ENCODE measurements around the gene SMIM15. TPM values are rescaled to one million over a fixed set of nuclear protein-coding genes. Genes with fewer than 3 reads are reported as not detected.

The SMIM15 gene
- total RNA-seq (2022; extraction: Qiagen RNA extraction; ENCODE audit: low read depth), result 68.0 to 83.6 TPM (median 75.3 TPM) in 5 replicates

GRCh38 chr5:61162010-61162831, at the start of gene SMIM15:
Gene SMIM15, minus strand, starts transcription at chr5:61162468. Its CDS starts 2,297 bp downstream, at chr5:61160171.

Other genes starting within 250 kb of the SMIM15 start
- gene ERCC8, start 217.4 kb downstream of the SMIM15 start, total RNA-seq (2022; extraction: Qiagen RNA extraction; ENCODE audit: low read depth), result 11.1 to 19.6 TPM (median 14.6 TPM) in 5 replicates
- 72.4 to 84.0 TPM (median 77.2 TPM) in 5 replicates for gene NDUFAF2, start 217.3 kb downstream of the SMIM15 start, total RNA-seq (2022; extraction: Qiagen RNA extraction; ENCODE audit: low read depth)
- gene ZSWIM6, start 169.8 kb upstream of the SMIM15 start, total RNA-seq (2022; extraction: Qiagen RNA extraction; ENCODE audit: low read depth), result 4.2 to 5.7 TPM (median 5.5 TPM) in 5 replicates

Measured in A549 treated with GW870086 at 1 μM for 4 hours (cell line).